SK-N-SH (cell line): ENCODE measurements around the gene ANKRD44. TPM values are rescaled to one million over a fixed set of nuclear protein-coding genes. Genes with fewer than 3 reads are reported as not detected.

Source experiments
- CTCF ChIA-PET: fragments of 300-600, 350-600 bp; formaldehyde crosslinking; extraction: SDS; loops from one replicate; lab custom pipeline; 2021; lab: Yijun Ruan, JAX
- POLR2A ChIA-PET: fragments of 350-600 bp; sonication (Branson Sonifier 250); formaldehyde crosslinking; extraction: SDS; loops from one replicate; lab custom pipeline; 2020; ENCODE audit warnings: antibody characterized with exemption, inconsistent platforms; lab: Yijun Ruan, JAX
- DNase-seq: peaks from one replicate; pipeline ENCODE4 v3.0.0; 2012
- H2AFZ ChIP-seq: fragments of 200-600 bp; sonication (generic); 2 replicates; pipeline ENCODE4 v1.8.1; 2016; ENCODE audit warnings: antibody characterized with exemption, mild to moderate bottlenecking, low read depth
- H3F3A ChIP-seq: fragments of 200-600 bp; sonication (generic); replicated peaks from 2 replicates; pipeline ENCODE3; 2016; ENCODE audit warnings: antibody characterized with exemption, mild to moderate bottlenecking; ENCODE audit not compliant: insufficient read depth
- H3K27ac ChIP-seq, 2 experiments: fragments of 200-500 bp in 1 of 2; fragments of 200-600 bp in 1 of 2; sonication (Bioruptor generic) in 1 of 2; sonication (generic), shearing (Covaris generic) in 1 of 2; 2 replicates each; pipeline versions ENCODE4 v1.5.1 to v1.6.1; 2014 to 2016; ENCODE audit warnings: low read depth in 2 of 2, inconsistent platforms in 1 of 2, low read length in 1 of 2, mild to moderate bottlenecking in 1 of 2, mixed read lengths in 1 of 2
- H3K27me3 ChIP-seq: fragments of 200-600 bp; sonication (generic), shearing (Covaris generic); 2 replicates; pipeline ENCODE4 v1.6.1; 2016; ENCODE audit warnings: mixed run types; ENCODE audit not compliant: insufficient read depth
- H3K36me3 ChIP-seq, 2 experiments: fragments of 200-500 bp in 1 of 2; fragments of 200-600 bp in 1 of 2; sonication (Bioruptor generic) in 1 of 2; sonication (generic) in 1 of 2; replicated peaks in 1 of 2; 2 replicates each; pipeline versions ENCODE3 to v1.5.1; 2014 to 2016; ENCODE audit warnings: low read length in 1 of 2, mild to moderate bottlenecking in 1 of 2; ENCODE audit not compliant: insufficient read depth in 2 of 2, control insufficient read depth in 1 of 2
- H3K4me1 ChIP-seq, 2 experiments: fragments of 200-500 bp in 1 of 2; fragments of 200-600 bp in 1 of 2; sonication (Bioruptor generic) in 1 of 2; sonication (generic), shearing (Covaris generic) in 1 of 2; 2 replicates each; pipeline versions ENCODE4 v1.5.1 to v1.6.1; 2014 to 2016; ENCODE audit warnings: low read depth in 1 of 2, low read length in 1 of 2, mixed run types in 1 of 2; ENCODE audit not compliant: insufficient read depth in 2 of 2, control insufficient read depth in 1 of 2
- H3K4me2 ChIP-seq: fragments of 200-600 bp; sonication (generic), shearing (Covaris generic); 2 replicates; pipeline ENCODE4 v1.6.1; 2017; ENCODE audit warnings: mixed run types
- H3K4me3 ChIP-seq, 2 experiments: fragments of 200-500 bp in 1 of 2; fragments of 200-600 bp in 1 of 2; sonication (Bioruptor generic) in 1 of 2; sonication (generic), shearing (Covaris generic) in 1 of 2; 2 replicates each; pipeline versions ENCODE4 v1.5.1 to v1.8.1; 2014 to 2016; ENCODE audit warnings: low read depth in 2 of 2, inconsistent platforms in 1 of 2, low read length in 1 of 2, mild to moderate bottlenecking in 1 of 2, mixed read lengths in 1 of 2, moderate library complexity in 1 of 2
- H3K79me2 ChIP-seq: fragments of 200-600 bp; sonication (generic); 2 replicates; pipeline ENCODE4 v1.8.1; 2017; ENCODE audit warnings: mild to moderate bottlenecking; ENCODE audit not compliant: insufficient read depth
- H3K9ac ChIP-seq: fragments of 200-600 bp; sonication (generic); 2 replicates; pipeline ENCODE4 v1.6.1; 2017; ENCODE audit warnings: mixed run types
- H3K9me2 ChIP-seq: fragments of 200-600 bp; sonication (generic); 2 replicates; pipeline ENCODE4 v1.6.1; 2017; ENCODE audit warnings: mixed run types
- H3K9me3 ChIP-seq: fragments of 200-600 bp; sonication (generic); 2 replicates; pipeline ENCODE4 v1.6.1; 2017; ENCODE audit warnings: mixed run types, mild to moderate bottlenecking, moderate library complexity
- H4K20me1 ChIP-seq: fragments of 200-600 bp; sonication (generic); 2 replicates; pipeline ENCODE4 v1.6.1; 2017; ENCODE audit warnings: mild to moderate bottlenecking, mixed run types; ENCODE audit not compliant: insufficient read depth
- EP300 ChIP-seq, 2 experiments: IDR thresholded peaks; 2 replicates each; pipeline versions ENCODE4 v1.4.0 to v1.6.1; 2012; ENCODE audit warnings: borderline replicate concordance in 1 of 2, low read depth in 1 of 2, low read length in 1 of 2
- EZH2phosphoT487 ChIP-seq: fragments of 200-600 bp; sonication (generic); IDR thresholded peaks from 2 replicates; pipeline ENCODE4 v1.6.1; 2017; ENCODE audit warnings: low read depth, mixed run types, mild to moderate bottlenecking, antibody characterized with exemption, moderate library complexity, borderline replicate concordance
- FOXM1 ChIP-seq: IDR thresholded peaks from 2 replicates; pipeline ENCODE4 v1.4.0; 2012; ENCODE audit warnings: low read depth, mild to moderate bottlenecking
- JUND ChIP-seq: IDR thresholded peaks from 2 replicates; pipeline ENCODE4 v1.4.0; 2012
- MEF2A ChIP-seq: IDR thresholded peaks from 2 replicates; pipeline ENCODE4 v1.4.0; 2012; ENCODE audit warnings: low read depth, borderline replicate concordance
- MXI1 ChIP-seq: IDR thresholded peaks from 2 replicates; pipeline ENCODE4 v1.6.1; 2012; ENCODE audit warnings: mild to moderate bottlenecking, low read depth, low read length, improper control_type of control experiment
- NFIC ChIP-seq: IDR thresholded peaks from 2 replicates; pipeline ENCODE4 v1.4.0; 2012; ENCODE audit warnings: borderline replicate concordance
- POLR2AphosphoS5 ChIP-seq: IDR thresholded peaks from 2 replicates; pipeline ENCODE4 v1.6.1; 2012; ENCODE audit warnings: low read depth, low read length
- RAD21 ChIP-seq: IDR thresholded peaks from 2 replicates; pipeline ENCODE4 v1.6.1; 2012; ENCODE audit warnings: mild to moderate bottlenecking, low read length
- RFX5 ChIP-seq: IDR thresholded peaks from 2 replicates; pipeline ENCODE4 v1.6.1; 2012; ENCODE audit warnings: mild to moderate bottlenecking, improper control_type of control experiment, low read length
- RXRA ChIP-seq: IDR thresholded peaks from 2 replicates; pipeline ENCODE4 v1.4.0; 2012; ENCODE audit warnings: low read depth, mild to moderate bottlenecking, borderline replicate concordance
- SIN3A ChIP-seq: IDR thresholded peaks from 2 replicates; pipeline ENCODE4 v1.6.1; 2012; ENCODE audit warnings: low read depth, mild to moderate bottlenecking, low read length, moderate library complexity, borderline replicate concordance
- TAF1 ChIP-seq: IDR thresholded peaks from 2 replicates; pipeline ENCODE4 v1.6.1; 2012; ENCODE audit warnings: low read depth, mild to moderate bottlenecking, low read length, moderate library complexity, borderline replicate concordance
- TEAD4 ChIP-seq: IDR thresholded peaks from 2 replicates; pipeline ENCODE4 v1.4.0; 2012; ENCODE audit warnings: mild to moderate bottlenecking, borderline replicate concordance; ENCODE audit not compliant: insufficient read depth
- WGBS: methylation state at CpG from one replicate; pipeline ENCODE4 v1.1.6; 2017; ENCODE audit warnings: low lambda C conversion rate; 5-methylcytosine and 5-hydroxymethylcytosine counted together
- polyA plus RNA-seq, 3 experiments: library from polyadenylated mRNA; depleted of rRNA; stranded (reverse); fragments of >200 nt; gene quantifications; 2 replicates each; pipeline ENCODE4 v1.2.3, GENCODE V29; 2012
- TF ChIP-seq, protein P1 (sequence below): IDR thresholded peaks from 2 replicates; pipeline ENCODE4 v1.6.1; 2012; ENCODE audit warnings: mild to moderate bottlenecking, low read depth, low read length, moderate library complexity
- TF ChIP-seq, protein P2 (sequence below): IDR thresholded peaks from 2 replicates; pipeline ENCODE4; 2012
- TF ChIP-seq, protein P3 (sequence below): IDR thresholded peaks from 2 replicates; pipeline ENCODE4 v1.4.0; 2012; ENCODE audit warnings: low read depth, borderline replicate concordance
- TF ChIP-seq, protein P4 (sequence below): IDR thresholded peaks from 2 replicates; pipeline ENCODE4 v1.4.0; 2012; ENCODE audit warnings: low read depth, borderline replicate concordance
- TF ChIP-seq, protein P5 (sequence below): fragments of 150-350 bp; IDR thresholded peaks from 2 replicates; pipeline ENCODE4 v1.6.1; 2016; ENCODE audit warnings: mild to moderate bottlenecking, low read depth, low read length

The ANKRD44 gene
- polyA plus RNA-seq, 1 of the 3 experiments (the other 2 are of a cell fraction): 12.5 TPM

DNA sequence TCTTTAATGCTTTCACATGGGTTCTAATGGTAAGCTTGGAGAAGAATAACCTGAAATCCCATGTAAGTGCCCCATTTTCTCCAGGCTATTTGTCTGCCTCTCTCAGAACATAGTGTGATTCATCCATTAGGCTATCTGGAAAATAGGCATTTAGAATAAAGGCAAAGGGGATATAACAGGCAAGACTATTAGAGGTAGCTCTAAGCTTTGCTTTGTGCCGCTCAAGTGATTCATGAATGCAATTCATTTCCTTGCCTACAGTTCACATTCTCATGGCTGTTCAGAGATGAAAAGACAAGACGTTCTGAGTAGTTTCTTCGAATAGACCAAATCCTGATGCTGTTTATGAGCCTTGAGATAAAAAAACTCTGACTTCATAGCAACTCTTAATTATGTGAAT is 101.7 kb downstream of the ANKRD44 start:
- Histone ChIP-seq H3F3A (no peaks in the 10 kb centered on the region), H3K27ac (peak overlapping the region; percentile 11 to 58; a peak in 3 of 4 replicates), H3K36me3 (no peaks in the 10 kb centered on the region), H3K9me2 (no peaks in the 10 kb centered on the region), H3K4me2 (no peak overlapping the region), H4K20me1 (no peaks in the 10 kb centered on the region), H3K79me2 (no peaks in the 10 kb centered on the region), H3K9ac (no peak overlapping the region), H2AFZ (no peak overlapping the region), H3K4me1 (peaks cover 7 to 30% of the 10 kb centered on the region in 2 experiments; a peak in 3 of 4 replicates), H3K4me3 (no peak overlapping the region), H3K27me3 (no peaks in the 10 kb centered on the region), H3K9me3 (no peaks in the 10 kb centered on the region)
- no peak for DNase-seq
- CTCF ChIA-PET: interaction anchor here (0.7 to 3.2 kb wide), 5 partner anchors 11 to 101 kb away, joined by 3 to 14 read pairs (median 4); no protein-coding TSS in a partner anchor
- POLR2A ChIA-PET: no interaction called here
- WGBS: 11% methylated on average over 3 of the region's 3 CpGs
- no peak for TF ChIP-seq RAD21
- TF ChIP-seq, protein P1, sequence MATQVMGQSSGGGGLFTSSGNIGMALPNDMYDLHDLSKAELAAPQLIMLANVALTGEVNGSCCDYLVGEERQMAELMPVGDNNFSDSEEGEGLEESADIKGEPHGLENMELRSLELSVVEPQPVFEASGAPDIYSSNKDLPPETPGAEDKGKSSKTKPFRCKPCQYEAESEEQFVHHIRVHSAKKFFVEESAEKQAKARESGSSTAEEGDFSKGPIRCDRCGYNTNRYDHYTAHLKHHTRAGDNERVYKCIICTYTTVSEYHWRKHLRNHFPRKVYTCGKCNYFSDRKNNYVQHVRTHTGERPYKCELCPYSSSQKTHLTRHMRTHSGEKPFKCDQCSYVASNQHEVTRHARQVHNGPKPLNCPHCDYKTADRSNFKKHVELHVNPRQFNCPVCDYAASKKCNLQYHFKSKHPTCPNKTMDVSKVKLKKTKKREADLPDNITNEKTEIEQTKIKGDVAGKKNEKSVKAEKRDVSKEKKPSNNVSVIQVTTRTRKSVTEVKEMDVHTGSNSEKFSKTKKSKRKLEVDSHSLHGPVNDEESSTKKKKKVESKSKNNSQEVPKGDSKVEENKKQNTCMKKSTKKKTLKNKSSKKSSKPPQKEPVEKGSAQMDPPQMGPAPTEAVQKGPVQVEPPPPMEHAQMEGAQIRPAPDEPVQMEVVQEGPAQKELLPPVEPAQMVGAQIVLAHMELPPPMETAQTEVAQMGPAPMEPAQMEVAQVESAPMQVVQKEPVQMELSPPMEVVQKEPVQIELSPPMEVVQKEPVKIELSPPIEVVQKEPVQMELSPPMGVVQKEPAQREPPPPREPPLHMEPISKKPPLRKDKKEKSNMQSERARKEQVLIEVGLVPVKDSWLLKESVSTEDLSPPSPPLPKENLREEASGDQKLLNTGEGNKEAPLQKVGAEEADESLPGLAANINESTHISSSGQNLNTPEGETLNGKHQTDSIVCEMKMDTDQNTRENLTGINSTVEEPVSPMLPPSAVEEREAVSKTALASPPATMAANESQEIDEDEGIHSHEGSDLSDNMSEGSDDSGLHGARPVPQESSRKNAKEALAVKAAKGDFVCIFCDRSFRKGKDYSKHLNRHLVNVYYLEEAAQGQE: no peak
- no peak for TF ChIP-seq MXI1
- TF ChIP-seq, protein P2, sequence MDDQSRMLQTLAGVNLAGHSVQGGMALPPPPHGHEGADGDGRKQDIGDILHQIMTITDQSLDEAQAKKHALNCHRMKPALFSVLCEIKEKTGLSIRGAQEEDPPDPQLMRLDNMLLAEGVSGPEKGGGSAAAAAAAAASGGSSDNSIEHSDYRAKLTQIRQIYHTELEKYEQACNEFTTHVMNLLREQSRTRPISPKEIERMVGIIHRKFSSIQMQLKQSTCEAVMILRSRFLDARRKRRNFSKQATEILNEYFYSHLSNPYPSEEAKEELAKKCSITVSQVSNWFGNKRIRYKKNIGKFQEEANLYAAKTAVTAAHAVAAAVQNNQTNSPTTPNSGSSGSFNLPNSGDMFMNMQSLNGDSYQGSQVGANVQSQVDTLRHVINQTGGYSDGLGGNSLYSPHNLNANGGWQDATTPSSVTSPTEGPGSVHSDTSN: no peak
- TF ChIP-seq POLR2AphosphoS5: no peak
- TF ChIP-seq JUND: no peak
- TF ChIP-seq SIN3A: no peak
- TF ChIP-seq RFX5: no peak
- no peak for TF ChIP-seq NFIC
- no peak for TF ChIP-seq FOXM1
- TF ChIP-seq RXRA: no peak
- TF ChIP-seq, protein P3, sequence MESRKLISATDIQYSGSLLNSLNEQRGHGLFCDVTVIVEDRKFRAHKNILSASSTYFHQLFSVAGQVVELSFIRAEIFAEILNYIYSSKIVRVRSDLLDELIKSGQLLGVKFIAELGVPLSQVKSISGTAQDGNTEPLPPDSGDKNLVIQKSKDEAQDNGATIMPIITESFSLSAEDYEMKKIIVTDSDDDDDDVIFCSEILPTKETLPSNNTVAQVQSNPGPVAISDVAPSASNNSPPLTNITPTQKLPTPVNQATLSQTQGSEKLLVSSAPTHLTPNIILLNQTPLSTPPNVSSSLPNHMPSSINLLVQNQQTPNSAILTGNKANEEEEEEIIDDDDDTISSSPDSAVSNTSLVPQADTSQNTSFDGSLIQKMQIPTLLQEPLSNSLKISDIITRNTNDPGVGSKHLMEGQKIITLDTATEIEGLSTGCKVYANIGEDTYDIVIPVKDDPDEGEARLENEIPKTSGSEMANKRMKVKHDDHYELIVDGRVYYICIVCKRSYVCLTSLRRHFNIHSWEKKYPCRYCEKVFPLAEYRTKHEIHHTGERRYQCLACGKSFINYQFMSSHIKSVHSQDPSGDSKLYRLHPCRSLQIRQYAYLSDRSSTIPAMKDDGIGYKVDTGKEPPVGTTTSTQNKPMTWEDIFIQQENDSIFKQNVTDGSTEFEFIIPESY: no peak
- TF ChIP-seq EP300 (IDR thresholded peaks at IDR 0.05; ENCODE audit: borderline replicate concordance in 1 of 2, low read depth in 1 of 2, low read length in 1 of 2): no peak
- TF ChIP-seq, protein P4, sequence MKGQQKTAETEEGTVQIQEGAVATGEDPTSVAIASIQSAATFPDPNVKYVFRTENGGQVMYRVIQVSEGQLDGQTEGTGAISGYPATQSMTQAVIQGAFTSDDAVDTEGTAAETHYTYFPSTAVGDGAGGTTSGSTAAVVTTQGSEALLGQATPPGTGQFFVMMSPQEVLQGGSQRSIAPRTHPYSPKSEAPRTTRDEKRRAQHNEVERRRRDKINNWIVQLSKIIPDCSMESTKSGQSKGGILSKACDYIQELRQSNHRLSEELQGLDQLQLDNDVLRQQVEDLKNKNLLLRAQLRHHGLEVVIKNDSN: no peak
- TF ChIP-seq TAF1: no peak
- TF ChIP-seq EZH2phosphoT487: no peak
- TF ChIP-seq, protein P5, sequence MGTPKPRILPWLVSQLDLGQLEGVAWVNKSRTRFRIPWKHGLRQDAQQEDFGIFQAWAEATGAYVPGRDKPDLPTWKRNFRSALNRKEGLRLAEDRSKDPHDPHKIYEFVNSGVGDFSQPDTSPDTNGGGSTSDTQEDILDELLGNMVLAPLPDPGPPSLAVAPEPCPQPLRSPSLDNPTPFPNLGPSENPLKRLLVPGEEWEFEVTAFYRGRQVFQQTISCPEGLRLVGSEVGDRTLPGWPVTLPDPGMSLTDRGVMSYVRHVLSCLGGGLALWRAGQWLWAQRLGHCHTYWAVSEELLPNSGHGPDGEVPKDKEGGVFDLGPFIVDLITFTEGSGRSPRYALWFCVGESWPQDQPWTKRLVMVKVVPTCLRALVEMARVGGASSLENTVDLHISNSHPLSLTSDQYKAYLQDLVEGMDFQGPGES: no peak
- no peak for TF ChIP-seq TEAD4
- TF ChIP-seq MEF2A: no peak
